Muscle of arm (tissue), 14 donors: ENCODE measurements around the gene TACSTD2. TPM values are rescaled to one million over a fixed set of nuclear protein-coding genes. Genes with fewer than 3 reads are reported as not detected.
"Not testable (repeated sequence)": the region's sequence is repeated elsewhere in the genome, so short reads cannot be mapped to it uniquely, and the experiment has no call there.

Experiments
- DNase-seq: peaks from one replicate; pipeline ENCODE4 v3.0.0-alpha.2; 2013
- long read RNA-seq, 11 donors: transcript quantifications; one replicate each; lab custom pipeline, GENCODE V29; 2026
- polyA plus RNA-seq, 12 donors: library from polyadenylated mRNA; unstranded; fragments of 120-200 nt; gene quantifications; one replicate each; pipeline ENCODE4 v1.2.1, GENCODE V29; 2013; ENCODE audit not compliant: insufficient read length in 12 of 12

Gene TACSTD2, protein sequence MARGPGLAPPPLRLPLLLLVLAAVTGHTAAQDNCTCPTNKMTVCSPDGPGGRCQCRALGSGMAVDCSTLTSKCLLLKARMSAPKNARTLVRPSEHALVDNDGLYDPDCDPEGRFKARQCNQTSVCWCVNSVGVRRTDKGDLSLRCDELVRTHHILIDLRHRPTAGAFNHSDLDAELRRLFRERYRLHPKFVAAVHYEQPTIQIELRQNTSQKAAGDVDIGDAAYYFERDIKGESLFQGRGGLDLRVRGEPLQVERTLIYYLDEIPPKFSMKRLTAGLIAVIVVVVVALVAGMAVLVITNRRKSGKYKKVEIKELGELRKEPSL
- polyA plus RNA-seq: 10 to 100 TPM in 2 of 12 donors, 1 to 10 TPM in 1, under 1 TPM in 7, not detected in 2; 0.08 to 51.6 (median 0.35) TPM
- long read RNA-seq, donor 1, transcript TACSTD2-201 (1 exons, 2,351 nt): major isoform, 15 of 15 reads
- long read RNA-seq, donor 1, partial matches to known transcripts: 0 of 15 reads
- long read RNA-seq, donor 1, other reads (novel, unspliced or antisense): 0 of 15 reads
- long read RNA-seq, donor 2, partial matches to known transcripts: 0 of 1 reads
- long read RNA-seq, donor 2, other reads (novel, unspliced or antisense): 0 of 1 reads
- long read RNA-seq, donor 3: 0 reads
- long read RNA-seq, donor 4: 0 reads
- long read RNA-seq, donor 5: 0 reads
- long read RNA-seq, donor 6, partial matches to known transcripts: 0 of 1 reads
- long read RNA-seq, donor 6, other reads (novel, unspliced or antisense): 0 of 1 reads
- long read RNA-seq, donor 7, transcript TACSTD2-201 (1 exons, 2,351 nt): major isoform, 7 of 7 reads
- long read RNA-seq, donor 7, partial matches to known transcripts: 0 of 7 reads
- long read RNA-seq, donor 7, other reads (novel, unspliced or antisense): 0 of 7 reads
- long read RNA-seq, donor 8, partial matches to known transcripts: 0 of 1 reads
- long read RNA-seq, donor 8, other reads (novel, unspliced or antisense): 0 of 1 reads
- long read RNA-seq, donor 9, transcript TACSTD2-201 (1 exons, 2,351 nt): major isoform, 11 of 11 reads
- long read RNA-seq, donor 9, partial matches to known transcripts: 0 of 11 reads
- long read RNA-seq, donor 9, other reads (novel, unspliced or antisense): 0 of 11 reads
- long read RNA-seq, donor 10: 0 reads
- long read RNA-seq, donor 11, partial matches to known transcripts: 0 of 3 reads
- long read RNA-seq, donor 11, other reads (novel, unspliced or antisense): 0 of 3 reads

DNA sequence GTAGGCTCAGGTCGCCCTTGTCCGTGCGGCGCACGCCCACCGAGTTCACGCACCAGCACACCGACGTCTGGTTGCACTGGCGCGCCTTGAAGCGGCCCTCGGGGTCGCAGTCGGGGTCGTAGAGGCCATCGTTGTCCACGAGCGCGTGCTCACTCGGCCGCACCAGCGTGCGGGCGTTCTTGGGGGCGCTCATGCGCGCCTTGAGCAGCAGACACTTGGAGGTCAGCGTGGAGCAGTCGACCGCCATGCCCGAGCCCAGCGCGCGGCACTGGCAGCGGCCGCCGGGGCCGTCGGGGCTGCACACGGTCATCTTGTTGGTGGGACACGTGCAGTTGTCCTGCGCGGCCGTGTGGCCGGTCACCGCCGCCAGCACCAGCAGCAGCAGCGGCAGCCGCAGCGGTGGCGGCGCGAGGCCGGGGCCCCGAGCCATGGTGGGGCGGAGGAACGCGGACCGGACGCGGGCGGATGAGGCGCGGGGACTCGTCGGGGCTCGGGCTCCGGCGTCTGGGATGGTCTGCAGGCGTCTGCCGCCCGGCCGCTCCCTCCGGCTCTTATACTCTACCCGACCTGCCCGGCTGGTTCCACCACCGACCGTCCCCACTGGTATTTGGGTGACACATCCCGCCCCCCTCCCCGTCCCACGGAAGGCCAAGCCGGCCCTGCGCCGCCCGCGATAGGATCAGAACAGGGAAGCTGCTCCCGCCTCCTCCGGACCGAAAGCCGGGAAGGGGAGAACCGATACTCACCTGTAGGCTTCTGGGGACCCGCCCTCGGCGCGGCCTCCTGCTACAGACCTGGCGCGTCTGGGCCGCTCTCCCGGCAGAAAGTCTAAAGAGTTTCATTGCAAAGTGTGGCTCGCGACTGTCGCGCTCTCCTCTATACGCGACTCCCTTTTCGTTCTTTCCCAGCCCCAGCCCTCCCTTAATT, at the start of gene TACSTD2:
Gene TACSTD2, minus strand, starts transcription at position 526 of the 927 bp plus-strand sequence. Its CDS starts 96 bp downstream, at position 430.
- no peak for DNase-seq

DNA sequence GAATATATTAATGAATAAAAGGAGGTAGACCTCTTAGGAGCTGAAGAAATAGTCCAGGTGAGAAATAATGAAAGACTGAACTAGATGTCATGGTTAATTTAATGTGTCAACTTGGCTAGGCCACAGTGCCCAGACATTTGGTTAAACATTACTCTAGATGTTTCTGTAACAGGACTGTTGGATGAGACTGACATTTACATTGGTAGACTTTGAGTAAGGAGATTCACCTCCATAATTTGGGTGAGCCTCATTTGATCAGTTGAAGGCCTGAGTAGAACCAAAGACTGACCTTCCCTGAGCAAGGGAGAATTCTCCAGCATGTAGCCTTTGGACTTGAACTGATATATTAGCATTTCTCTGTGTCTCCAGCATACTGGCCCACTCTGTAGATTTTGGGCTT, 49.2 kb upstream of the TACSTD2 start:
- no peak for DNase-seq

DNA sequence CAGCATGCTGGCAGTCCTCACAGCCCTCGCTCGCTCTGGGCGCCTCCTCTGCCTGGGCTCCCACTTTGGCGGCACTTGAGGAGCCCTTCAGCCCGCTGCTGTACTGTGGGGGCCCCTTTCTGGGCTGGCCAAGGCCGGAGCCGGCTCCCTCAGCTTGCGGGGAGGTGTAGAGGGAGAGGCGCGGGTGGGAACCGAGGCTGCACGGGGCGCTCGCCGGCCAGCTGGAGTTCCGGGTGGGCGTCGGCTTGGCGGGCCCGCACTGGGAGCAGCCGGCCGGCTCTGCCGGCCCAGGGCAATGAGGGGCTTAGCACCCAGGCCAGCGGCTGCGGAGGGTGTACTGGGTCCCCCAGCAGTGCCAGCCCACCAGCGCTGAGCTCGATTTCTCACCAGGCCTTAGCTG, 46.2 kb upstream of the TACSTD2 start:
- not testable (repeated sequence) for DNase-seq

DNA sequence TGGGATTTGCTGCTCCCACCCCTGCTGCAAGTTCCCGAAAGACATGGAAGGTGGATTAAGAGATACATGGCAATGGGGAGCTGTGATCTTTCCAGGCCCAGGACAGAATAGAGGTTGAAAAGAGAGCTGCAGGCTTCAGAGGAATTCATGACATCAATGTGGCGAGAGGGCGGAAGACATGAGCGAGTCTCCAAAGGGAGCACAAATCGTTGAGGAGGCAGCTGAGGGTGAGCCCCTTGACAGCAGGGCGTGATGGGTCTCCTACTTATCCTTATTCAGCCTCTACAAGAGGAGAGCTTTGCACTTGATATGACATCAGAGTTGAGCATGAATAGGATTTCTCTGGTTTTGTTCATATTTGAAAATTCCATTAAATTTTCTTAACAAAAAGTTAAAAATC, 45.5 kb upstream of the TACSTD2 start:
- DNase-seq: no peak

DNA sequence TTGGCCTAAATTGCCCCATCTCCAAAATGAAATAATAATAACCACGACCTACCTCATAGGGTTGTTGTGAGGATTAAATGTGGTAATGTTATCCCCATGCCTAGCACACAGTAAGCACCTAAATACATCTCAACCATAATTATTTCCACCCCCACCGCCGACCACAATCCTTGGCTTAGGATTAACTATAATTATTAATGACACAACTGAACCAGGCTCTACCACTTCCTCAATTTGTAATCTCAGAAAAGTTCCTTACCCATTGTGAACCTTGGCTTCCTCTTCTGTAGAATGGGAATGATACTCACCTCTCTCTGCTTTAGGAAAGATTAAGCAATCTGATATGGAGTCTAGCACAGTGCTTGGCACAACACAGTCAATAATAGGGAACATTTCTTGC, 44.3 kb upstream of the TACSTD2 start:
- DNase-seq: no peak

DNA sequence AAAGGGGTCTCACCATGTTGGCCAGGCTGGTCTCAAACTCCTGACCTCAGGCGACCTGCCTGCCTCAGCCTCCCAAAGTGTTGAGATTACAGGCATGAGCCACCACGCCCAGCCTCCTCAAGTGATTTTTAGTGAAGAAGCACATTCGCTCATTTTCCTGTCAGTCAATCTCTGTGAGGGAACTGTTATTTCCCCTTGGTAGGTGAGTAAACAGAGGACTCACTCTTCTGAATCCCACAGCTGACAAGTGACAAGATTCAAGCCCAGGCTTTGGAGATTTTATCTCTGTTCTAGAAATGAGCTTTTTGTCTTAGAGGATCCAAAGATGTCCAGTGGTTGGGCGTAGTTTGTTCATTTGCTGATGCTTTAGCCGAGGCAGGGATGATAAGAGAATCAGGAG, 43.9 kb upstream of the TACSTD2 start:
- DNase-seq: no peak

DNA sequence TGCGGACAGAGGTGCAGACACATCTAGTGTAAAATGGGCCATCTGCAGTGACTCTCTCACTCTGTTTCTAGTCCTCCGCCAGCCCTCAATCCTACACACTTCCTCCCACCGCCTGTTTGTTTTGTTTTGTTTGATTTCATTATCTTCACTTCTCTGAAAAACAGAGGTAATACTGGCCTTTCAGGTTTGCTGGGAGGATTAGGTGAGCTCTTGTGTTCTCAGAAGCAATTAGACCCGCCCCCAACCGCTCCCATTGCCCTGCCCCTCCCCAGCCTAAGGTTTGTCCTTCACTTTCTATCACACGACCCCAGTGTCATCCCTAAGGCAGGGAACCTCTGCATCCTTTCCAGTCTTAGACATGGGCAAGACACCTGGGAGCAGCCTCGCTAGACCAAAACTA, 43.2 kb upstream of the TACSTD2 start:
- DNase-seq: no peak

DNA sequence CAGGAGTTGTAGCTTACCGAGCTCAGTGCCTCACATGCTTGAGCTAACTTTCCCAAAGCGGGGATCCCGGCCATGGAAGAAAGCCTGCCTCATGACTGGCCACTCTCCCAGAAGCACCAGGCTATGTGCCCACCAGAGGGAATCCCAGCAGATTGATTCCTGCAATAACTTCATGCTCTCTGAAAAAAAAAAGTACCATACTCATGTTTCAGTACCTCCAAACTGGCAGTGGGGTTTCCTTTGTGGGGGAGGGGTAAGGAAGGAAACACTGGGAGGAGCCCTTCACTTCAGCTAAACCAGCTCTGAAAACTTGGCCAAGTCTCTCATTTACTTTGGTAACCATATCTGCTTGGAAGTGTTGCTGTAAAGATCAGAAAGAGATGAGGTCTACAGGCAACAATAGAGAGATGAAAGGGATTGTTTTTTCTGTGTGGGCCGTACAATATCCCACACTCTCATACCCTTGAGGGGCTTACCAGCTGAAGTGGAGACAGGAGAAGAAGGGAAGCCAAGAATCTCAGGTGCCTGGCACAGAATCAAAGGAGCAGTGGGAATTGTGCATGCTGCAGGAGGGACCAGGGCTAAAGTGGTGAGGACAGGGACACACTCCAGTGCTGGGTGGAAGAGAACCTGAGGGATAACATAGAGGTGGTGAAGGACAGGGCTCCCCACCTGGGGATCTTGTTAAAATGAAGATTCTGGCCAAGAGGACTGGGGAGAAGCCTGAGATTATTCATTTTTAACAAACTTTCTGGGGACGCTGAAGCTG, 42.4 kb upstream of the TACSTD2 start:
- DNase-seq: no peak

DNA sequence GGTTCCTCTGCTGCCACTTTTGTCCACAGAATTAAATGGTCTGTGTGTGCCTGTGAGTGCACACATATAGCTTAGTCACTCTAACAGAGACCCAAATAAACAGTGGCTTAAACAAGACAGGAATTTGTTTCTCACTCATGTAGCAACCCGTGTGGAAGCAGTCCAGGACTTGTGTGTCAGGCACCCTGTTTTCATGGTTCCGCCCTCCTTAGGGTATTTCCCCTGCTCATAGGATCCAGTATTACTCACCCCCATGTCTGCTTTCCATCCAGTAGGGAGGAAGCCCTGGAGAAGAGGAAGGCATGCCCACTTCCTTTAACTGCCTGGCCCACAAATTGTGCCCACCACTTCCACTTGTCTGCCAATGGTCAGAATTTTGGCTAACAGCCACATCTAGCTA, 41.3 kb upstream of the TACSTD2 start:
- DNase-seq: no peak

DNA sequence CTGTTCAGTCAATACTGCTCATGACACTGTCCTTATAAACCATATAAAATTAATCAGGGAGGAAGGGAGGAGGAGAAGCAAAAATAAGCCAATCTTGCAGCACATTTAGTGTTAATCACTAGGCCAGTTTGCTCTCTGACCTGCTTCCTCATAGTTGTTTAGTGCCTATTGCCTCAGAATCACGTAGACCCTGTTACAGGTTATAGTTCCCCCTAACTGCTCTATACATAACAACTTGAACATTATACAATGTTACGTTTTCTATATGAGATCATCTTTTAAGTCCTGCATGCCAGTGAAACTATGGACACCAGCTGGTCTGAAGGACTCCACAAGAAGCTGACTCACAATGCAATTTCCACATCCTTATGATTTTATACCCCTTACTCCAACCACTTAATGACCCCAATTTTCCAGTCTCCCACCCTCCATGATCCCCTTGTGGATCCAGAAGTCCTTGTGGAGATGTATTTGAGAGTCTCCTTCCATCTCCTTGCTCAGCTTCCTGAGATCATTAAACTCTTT, 34.9 kb upstream of the TACSTD2 start:
- DNase-seq: no peak

DNA sequence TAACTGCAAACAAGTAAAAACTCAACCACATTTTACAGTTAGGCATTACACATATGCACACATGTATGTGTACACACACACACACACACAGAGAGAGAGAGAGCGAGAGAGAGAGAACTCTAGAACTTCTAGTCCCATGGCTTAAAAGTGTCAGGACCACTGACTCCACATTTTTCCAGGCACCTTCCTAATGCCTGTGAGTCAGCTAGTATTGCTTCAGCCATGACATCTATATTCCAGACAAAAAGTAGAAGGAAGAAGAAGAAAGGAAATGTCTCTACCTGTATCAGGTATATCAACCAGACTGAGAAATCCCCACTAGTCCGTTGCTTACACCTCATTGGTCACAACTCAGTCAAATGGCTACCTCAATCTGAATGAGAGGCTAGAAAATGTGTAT, 31.9 kb upstream of the TACSTD2 start:
- DNase-seq: no peak

DNA sequence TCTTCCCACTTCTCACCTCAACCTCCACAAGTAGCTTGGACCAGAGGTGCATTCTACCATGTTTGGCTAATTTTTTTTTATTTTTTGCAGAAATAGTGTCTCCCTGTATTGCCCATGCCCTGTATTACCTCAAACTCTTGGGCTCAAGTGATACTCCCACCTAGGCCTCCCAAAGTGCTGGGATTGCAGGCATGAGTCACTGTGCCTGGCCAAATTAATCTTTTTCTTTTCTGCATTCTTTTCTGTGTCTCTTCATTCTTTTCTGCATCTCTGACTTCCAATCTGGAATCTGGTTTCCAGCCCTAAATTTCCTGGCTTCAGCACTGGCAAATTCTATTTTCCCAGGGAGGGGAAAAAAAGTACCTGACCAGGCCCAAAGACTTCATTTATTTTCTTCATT, 31.2 kb upstream of the TACSTD2 start:
- no peak for DNase-seq

DNA sequence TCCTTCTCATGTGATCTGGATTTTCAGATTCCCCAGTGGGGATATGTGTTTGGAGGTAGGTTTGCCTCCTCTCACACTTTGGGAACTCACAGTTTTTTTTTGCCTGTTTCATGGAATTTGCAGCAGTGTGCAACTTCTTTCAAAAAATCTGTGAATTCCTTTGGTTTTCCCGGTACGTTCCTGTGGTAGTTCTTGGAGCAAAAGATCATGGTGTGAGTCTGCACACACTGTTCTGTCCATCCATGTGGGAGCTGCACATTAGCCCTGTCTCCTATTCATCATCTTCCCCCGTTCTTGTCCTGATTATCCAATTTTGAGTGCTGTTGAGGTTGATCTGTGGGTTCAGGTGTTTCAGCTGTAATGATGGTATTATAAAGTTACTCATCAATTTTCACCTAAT, 30.3 kb upstream of the TACSTD2 start:
- DNase-seq: no peak

DNA sequence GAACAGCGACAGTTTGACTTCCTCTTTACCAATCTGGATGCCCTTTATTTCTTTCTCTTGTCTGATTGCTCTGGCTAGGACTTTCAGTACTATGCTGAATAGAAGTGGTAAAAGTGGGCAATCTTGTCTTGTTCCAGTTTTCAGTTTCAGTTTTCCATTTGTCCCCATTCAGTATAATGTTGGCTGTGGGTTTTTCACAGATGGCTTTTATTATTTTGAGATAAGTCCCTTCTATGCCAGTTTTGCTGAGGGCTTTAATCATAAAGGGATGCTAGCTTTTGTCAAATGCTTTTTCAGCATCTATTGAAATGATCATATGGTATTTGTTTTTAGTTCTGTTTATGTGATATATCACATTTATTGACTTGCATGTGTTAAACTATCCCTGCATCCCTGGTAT, 24.9 kb upstream of the TACSTD2 start:
- not testable (repeated sequence) for DNase-seq

DNA sequence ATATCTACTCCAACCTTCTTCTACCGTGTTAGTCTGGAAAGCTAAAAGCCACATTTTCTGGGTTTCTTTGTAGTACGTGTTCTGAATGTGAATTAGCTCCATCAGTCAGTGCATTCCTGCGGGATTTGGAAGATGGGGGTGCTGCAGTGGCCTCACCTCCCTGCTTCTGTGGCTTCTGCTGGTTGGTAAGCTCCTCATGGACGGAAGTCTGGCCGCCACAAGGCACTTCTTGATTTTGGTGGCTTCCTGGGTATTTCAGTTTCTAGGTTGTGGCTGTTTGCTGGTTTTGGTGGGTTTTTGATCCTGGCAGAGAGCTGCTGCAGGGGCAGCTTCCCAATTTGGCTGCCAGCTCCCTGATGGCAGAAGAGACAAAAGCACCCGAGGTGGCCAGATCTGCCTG, 20.9 kb upstream of the TACSTD2 start:
- DNase-seq: no peak

DNA sequence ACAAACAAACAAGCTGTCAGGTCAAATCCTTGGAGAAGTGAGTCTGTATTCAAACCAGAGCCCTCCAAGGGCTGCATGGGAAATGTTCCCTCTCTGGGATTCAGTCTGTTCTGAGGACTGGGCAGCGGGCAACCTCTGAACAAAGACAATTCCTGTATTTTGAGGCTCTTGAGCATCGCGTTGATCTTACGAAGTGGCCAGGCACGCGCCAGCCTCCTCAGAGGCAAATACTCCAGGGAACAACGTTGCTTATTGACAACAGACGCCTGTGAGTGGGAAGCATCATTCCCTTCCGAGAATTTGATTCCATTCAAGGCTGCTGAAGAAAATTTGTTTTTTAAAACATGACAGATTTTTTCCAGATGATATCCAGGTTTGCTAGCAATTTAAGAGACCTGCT, 20.0 kb upstream of the TACSTD2 start:
- no peak for DNase-seq

DNA sequence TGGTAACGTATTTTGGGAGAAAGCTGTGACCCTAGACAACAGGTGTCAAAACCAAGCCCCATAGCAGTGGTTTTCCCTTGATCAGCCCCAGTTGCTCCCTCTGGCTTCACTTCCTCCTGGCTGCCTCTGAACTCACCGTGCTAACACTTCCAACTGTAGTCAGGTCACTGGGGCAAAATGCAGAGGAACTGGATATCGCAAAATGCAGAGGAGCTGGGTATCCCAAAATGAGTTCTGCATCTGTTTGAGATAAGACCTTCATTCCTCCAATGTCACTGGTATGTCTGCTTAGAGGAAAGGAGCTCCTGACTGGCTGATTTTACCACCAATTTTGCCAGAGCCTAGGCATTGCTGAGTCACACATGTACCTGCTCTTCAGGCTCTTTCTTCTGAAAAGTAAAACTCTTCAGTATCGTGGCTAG, 19.6 kb upstream of the TACSTD2 start:
- no peak for DNase-seq

DNA sequence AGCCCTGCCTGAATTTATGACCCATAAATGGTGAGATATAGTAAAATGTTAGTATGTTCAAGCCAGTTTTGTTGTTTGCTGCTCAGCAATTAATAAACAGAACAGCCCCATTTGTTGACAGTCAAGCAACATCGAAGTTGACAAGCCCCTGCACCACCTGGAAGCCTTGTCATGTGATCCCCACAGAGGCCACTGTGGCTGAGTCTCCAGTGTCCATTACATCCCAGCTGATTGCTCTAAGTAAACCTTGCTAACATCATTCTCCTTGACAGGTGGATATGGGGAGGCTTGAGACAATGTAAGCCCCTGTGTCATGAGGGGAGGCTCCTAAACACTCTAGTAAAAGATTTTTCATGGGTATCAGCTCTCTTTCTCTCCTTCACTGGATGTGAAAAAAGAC, 17.5 kb upstream of the TACSTD2 start:
- DNase-seq: no peak

DNA sequence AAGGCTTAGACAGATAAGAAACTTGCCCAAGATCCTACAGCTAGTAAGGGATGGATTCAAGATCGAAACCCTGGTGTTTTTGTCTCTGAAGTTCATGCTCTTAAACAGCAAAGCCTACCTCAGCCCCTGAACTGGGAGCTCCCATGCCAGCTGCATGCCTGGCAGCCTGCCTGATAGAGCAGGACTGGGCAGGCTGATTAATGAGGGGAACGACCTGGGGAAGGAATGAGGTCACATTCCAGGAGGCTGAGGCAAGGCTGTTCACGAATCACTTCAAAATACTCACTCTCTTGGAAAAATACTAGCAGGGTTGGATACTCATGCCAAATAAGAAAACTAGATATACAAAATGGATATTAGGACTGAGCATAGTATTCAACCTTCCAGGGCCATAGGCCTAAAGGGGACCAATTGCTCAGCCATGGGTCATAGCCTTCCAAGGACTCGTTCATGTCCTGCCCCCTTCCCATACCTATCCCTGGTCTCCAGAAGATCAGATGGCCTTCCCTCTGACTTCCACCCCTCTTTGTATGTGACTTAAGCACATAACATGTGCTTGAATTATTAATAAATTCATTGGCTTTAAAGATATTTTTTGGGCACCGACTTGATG, 15.6 kb upstream of the TACSTD2 start:
- DNase-seq: no peak

DNA sequence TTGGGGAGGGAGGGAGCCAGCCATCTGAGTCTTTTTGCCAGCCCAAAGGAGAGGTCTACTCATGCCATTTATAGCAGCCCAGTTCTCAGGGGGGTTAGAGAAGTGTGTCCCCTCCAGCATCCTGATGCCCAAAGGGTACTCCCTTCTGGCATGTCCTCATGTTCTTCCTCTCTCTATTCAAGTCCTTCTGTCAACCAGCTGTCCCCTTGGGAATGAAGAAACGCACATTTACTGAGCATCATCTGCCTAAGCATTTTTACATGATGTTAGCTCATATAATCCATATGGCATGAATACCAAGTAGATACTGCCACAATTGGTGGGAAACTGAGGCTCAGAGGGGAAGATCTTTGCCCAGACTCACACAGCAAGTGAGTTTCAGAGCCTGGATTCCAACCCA, 14.8 kb upstream of the TACSTD2 start:
- DNase-seq: no peak
